H1 (cell line): ENCODE measurements around the gene C18orf54.

Experiments used
- CBX8 ChIP-seq: fragments of 300-800, 300-1000 bp; sonication (generic); IDR thresholded peaks from 2 replicates; pipeline ENCODE4 v1.7.1; 2016; ENCODE audit warnings: low read depth, low read length, borderline replicate concordance
- CEBPB ChIP-seq: IDR thresholded peaks from 2 replicates; pipeline ENCODE4 v1.6.1; 2012; ENCODE audit warnings: low read depth, low read length
- CTCF ChIP-seq, 3 experiments: IDR thresholded peaks; 1 replicate in 2 of 3; 2 replicates in 1 of 3; pipeline versions ENCODE4 v1.5.1 to v1.6.1; 2011; ENCODE audit warnings: low read length in 3 of 3, mild to moderate bottlenecking in 3 of 3, inconsistent platforms in 2 of 3, low read depth in 1 of 3, moderate library complexity in 1 of 3; ENCODE audit not compliant: insufficient read depth in 1 of 3; ENCODE audit errors: control extremely low read depth in 1 of 3
- EGR1 ChIP-seq: IDR thresholded peaks from 2 replicates; pipeline ENCODE4 v1.6.1; 2011; ENCODE audit warnings: low read depth, low read length, borderline replicate concordance
- EP300 ChIP-seq, 2 experiments: IDR thresholded peaks; 1 replicate in 1 of 2; 2 replicates in 1 of 2; pipeline ENCODE4 v1.6.1; 2011 to 2012; ENCODE audit warnings: low read depth in 2 of 2, low read length in 2 of 2, mild to moderate bottlenecking in 2 of 2, borderline replicate concordance in 1 of 2, inconsistent platforms in 1 of 2, moderate library complexity in 1 of 2
- EZH2 ChIP-seq: fragments of 200-600 bp; sonication (generic); IDR thresholded peaks from 2 replicates; pipeline ENCODE4 v1.7.1; 2012; ENCODE audit warnings: low read depth, mild to moderate bottlenecking, moderate library complexity, low read length, inconsistent platforms; ENCODE audit not compliant: severe bottlenecking
- GTF2F1 ChIP-seq: IDR thresholded peaks from 2 replicates; pipeline ENCODE4 v1.6.1; 2012; ENCODE audit warnings: low read depth, low read length, improper control_type of control experiment, borderline replicate concordance
- HDAC2 ChIP-seq, 2 experiments: fragments of 300-600 bp in 1 of 2; sonication (generic) in 1 of 2; IDR thresholded peaks; 2 replicates each; pipeline ENCODE4 v1.6.1; 2011 to 2012; ENCODE audit warnings: low read depth in 2 of 2, low read length in 2 of 2, mild to moderate bottlenecking in 2 of 2, moderate library complexity in 2 of 2, borderline replicate concordance in 1 of 2, inconsistent platforms in 1 of 2
- KDM1A ChIP-seq: fragments of 200-600, 300-600 bp; sonication (generic); IDR thresholded peaks from 2 replicates; pipeline ENCODE4 v1.7.1; 2016; ENCODE audit warnings: mild to moderate bottlenecking, low read length, borderline replicate concordance
- POLR2A ChIP-seq, 2 experiments: IDR thresholded peaks; 1 replicate in 1 of 2; 2 replicates in 1 of 2; pipeline ENCODE4 v1.6.1; 2011; ENCODE audit warnings: low read depth in 2 of 2, low read length in 2 of 2, mild to moderate bottlenecking in 2 of 2; ENCODE audit errors: control extremely low read depth in 1 of 2
- POU5F1 ChIP-seq: IDR thresholded peaks from 2 replicates; pipeline ENCODE4 v1.6.1; 2011; ENCODE audit warnings: low read depth, mild to moderate bottlenecking, low read length, moderate library complexity
- RBBP5 ChIP-seq: IDR thresholded peaks from 2 replicates; pipeline ENCODE4 v1.7.1; 2012; ENCODE audit warnings: low read depth, mild to moderate bottlenecking, inconsistent platforms, low read length, moderate library complexity, borderline replicate concordance
- TBP ChIP-seq: IDR thresholded peaks from 2 replicates; pipeline ENCODE4 v1.6.1; 2011; ENCODE audit warnings: low read depth, low read length, improper control_type of control experiment
- ZNF274 ChIP-seq: IDR thresholded peaks from 2 replicates; pipeline ENCODE4 v1.7.0; 2012; ENCODE audit warnings: low read length, borderline replicate concordance; ENCODE audit errors: extremely low read depth

GRCh38 chr18:54415086-54415485 lies 57.4 kb downstream of the C18orf54 start:
- no peak for TF ChIP-seq CTCF (IDR thresholded peaks at IDR 0.05; ENCODE audit: control extremely low read depth in 1 of 3, insufficient read depth in 1 of 3, low read depth in 1 of 3, low read length in 3 of 3)
- no peak for TF ChIP-seq CEBPB
- no peak for TF ChIP-seq EGR1
- no peak for TF ChIP-seq EZH2
- no peak for TF ChIP-seq GTF2F1
- TF ChIP-seq CBX8: no peak
- TF ChIP-seq KDM1A: no peak
- no peak for TF ChIP-seq POLR2A (IDR thresholded peaks at IDR 0.05; ENCODE audit: control extremely low read depth in 1 of 2, low read depth in 2 of 2, low read length in 2 of 2)
- no peak for TF ChIP-seq TBP
- no peak for TF ChIP-seq EP300 (IDR thresholded peaks at IDR 0.05; ENCODE audit: borderline replicate concordance in 1 of 2, low read depth in 2 of 2, low read length in 2 of 2)
- no peak for TF ChIP-seq POU5F1
- TF ChIP-seq RBBP5: no peak
- TF ChIP-seq ZNF274: no peak
- no peak for TF ChIP-seq HDAC2 (IDR thresholded peaks at IDR 0.05; ENCODE audit: borderline replicate concordance in 1 of 2, low read depth in 2 of 2, low read length in 2 of 2)
